ENCODE measurements around the gene AFF3. TPM values are rescaled to one million over a fixed set of nuclear protein-coding genes. Genes with fewer than 3 reads are reported as not detected.

Gene AFF3
- total and polyA plus RNA-seq, 12 donors: 1.1 to 7.5 (median 3.9) TPM

- no peak for DNase-seq
- no peaks in the 10 kb centered on the region for H3K27me3 ChIP-seq
- intact Hi-C loops (cut with DNase I): no loop called here
- WGBS, 4 donors: 88 to 98% (median 96%) methylated on average over 4 of the region's 4 CpGs
- H3K9me3 ChIP-seq (replicated peaks in 1 of 3): no peaks in the 10 kb centered on the region
- H3K4me1 ChIP-seq (replicated peaks in 1 of 2): no peaks in the 10 kb centered on the region
- H3K4me3 ChIP-seq: no peak overlapping the region
- H3K27ac ChIP-seq: no peak overlapping the region
- TF ChIP-seq, protein P1, sequence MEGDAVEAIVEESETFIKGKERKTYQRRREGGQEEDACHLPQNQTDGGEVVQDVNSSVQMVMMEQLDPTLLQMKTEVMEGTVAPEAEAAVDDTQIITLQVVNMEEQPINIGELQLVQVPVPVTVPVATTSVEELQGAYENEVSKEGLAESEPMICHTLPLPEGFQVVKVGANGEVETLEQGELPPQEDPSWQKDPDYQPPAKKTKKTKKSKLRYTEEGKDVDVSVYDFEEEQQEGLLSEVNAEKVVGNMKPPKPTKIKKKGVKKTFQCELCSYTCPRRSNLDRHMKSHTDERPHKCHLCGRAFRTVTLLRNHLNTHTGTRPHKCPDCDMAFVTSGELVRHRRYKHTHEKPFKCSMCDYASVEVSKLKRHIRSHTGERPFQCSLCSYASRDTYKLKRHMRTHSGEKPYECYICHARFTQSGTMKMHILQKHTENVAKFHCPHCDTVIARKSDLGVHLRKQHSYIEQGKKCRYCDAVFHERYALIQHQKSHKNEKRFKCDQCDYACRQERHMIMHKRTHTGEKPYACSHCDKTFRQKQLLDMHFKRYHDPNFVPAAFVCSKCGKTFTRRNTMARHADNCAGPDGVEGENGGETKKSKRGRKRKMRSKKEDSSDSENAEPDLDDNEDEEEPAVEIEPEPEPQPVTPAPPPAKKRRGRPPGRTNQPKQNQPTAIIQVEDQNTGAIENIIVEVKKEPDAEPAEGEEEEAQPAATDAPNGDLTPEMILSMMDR (IDR thresholded peaks at IDR 0.05): no peak
- TF ChIP-seq POLR2A (IDR thresholded peaks at IDR 0.05): no peak
- H3K36me3 ChIP-seq (replicated peaks in 1 of 2): no peaks in the 10 kb centered on the region
Observed at GRCh38 chr2:99925960-99926359, 216.4 kb downstream of the AFF3 start.

- Histone ChIP-seq H3K27ac (no peak overlapping the region), H3K4me3 (no peak overlapping the region), H3K36me3 (replicated peaks in 1 of 2) (no peaks in the 10 kb centered on the region), H3K9me3 (replicated peaks in 1 of 3) (no peaks in the 10 kb centered on the region), H3K4me1 (replicated peaks in 1 of 2) (no peaks in the 10 kb centered on the region), H3K27me3 (no peaks in the 10 kb centered on the region)
- no peak for DNase-seq
- WGBS, 4 donors: 85 to 92% (median 89%) methylated on average over 6 of the region's 6 CpGs
- intact Hi-C loops (cut with DNase I): no loop called here
- TF ChIP-seq, protein P1 (IDR thresholded peaks at IDR 0.05): no peak
- TF ChIP-seq POLR2A (IDR thresholded peaks at IDR 0.05): no peak
Observed at GRCh38 chr2:99922664-99923063, 219.7 kb downstream of the AFF3 start.

DNA sequence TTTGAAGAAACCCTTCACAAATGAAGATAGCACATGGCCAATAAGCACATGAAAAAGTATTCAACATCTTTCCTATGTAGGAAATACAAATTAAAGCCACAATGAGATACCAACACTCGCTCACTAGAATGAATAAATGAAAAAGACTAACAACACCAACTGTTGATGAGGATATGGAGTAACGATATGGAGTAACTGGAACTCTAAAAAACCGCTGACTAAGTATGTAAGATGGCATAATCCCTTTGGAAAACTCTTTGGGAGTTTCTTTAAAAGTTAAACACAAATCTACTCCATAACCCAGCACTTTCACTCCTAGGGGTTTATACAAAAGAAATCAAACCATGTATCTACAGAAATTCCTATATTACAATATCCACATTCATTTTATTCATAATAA is 220.5 kb downstream of the AFF3 start:
- no peaks in the 10 kb centered on the region for H3K9me3 ChIP-seq (replicated peaks in 1 of 3)
- H3K4me3 ChIP-seq: no peak overlapping the region

GRCh38 chr2:99918389-99918788 is 224.0 kb downstream of the AFF3 start:
- no peak overlapping the region for H3K27ac ChIP-seq
- H3K4me1 ChIP-seq (replicated peaks in 1 of 2): no peaks in the 10 kb centered on the region
- no peak for TF ChIP-seq POLR2A (IDR thresholded peaks at IDR 0.05)
- TF ChIP-seq, protein P1 (IDR thresholded peaks at IDR 0.05): no peak
- 79 to 86% (median 83%) methylated on average over 2 of the region's 2 CpGs for whole genome bisulfite sequencing, 4 donors
- H3K9me3 ChIP-seq (replicated peaks in 1 of 3): no peaks in the 10 kb centered on the region
- H3K36me3 ChIP-seq (replicated peaks in 1 of 2): no peaks in the 10 kb centered on the region
- no peak for DNase-seq
- H3K4me3 ChIP-seq: no peak overlapping the region
- H3K27me3 ChIP-seq: no peaks in the 10 kb centered on the region
- intact Hi-C loops (cut with DNase I): no loop called here

More for the DNA sequence above, 220.5 kb downstream of the AFF3 start:
- DNase-seq: no peak
- WGBS, 4 donors: 80 to 93% (median 87%) methylated on average over 3 of the region's 3 CpGs
- TF ChIP-seq POLR2A (IDR thresholded peaks at IDR 0.05): no peak
- TF ChIP-seq, protein P1 (IDR thresholded peaks at IDR 0.05): no peak
- Histone ChIP-seq H3K4me1 (replicated peaks in 1 of 2) (no peaks in the 10 kb centered on the region), H3K27me3 (no peaks in the 10 kb centered on the region), H3K27ac (no peak overlapping the region), H3K36me3 (replicated peaks in 1 of 2) (no peaks in the 10 kb centered on the region)
- intact Hi-C loops (cut with DNase I): no loop called here
